UCSD-AML1 (cell line): ENCODE measurements around the gene YTHDF1.
"Not testable (repeated sequence)": the region's sequence is repeated elsewhere in the genome, so short reads cannot be mapped to it uniquely, and the experiment has no call there.

Experiments used
- DNase-seq: peaks from one replicate; lab custom pipeline; 2025; ENCODE audit not compliant: unreplicated experiment; lab: John Stamatoyannopoulos, UW

The YTHDF1 gene

GRCh38 chr20:63227260-63227659, 11.3 kb upstream of the YTHDF1 start:
- no peak for DNase-seq

DNA sequence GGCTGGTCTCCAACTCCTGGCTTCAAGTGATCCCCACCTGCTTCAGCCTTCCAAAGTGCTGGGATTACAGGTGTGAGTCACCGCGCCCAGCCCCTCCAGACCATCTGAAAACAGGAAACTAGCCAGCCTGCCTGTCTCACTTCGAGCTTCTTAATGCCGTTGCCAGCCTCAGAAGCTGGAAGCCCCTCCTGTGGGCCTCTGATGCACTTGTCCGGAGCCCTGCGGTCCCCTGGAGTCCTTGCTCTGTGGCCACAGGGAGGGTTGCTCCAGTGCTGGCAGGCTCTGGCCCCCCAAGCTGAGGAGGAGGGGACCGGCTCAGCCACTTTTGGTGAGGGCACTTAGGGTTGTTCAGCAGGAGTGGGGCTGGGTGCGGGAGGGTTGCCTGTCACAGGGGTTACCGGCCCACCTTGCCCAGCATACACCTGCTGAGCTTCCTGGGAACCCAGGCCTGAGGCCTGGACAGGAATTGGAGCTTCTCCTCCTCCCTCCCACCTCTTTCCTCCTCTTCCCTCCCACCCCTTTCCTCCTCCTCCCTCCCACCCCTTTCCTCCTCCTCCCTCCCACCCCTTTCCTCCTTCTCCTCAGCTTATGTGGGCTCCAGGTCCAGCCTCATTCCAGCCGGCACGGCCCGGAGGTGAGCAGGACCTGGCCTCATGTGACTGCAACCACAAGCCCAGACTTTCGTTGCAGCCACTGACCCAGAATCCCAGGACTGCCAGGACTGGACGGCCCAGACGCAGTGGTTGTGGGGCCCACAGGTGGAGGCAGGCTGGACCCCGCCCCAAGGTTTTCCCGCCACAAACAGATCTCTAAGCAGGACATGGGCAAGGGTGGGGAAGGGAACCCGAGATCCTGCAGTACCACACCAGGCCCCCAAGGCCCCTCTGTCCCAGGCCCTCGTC, 10.4 kb upstream of the YTHDF1 start:
- DNase-seq, result no peak

- no peak for DNase-seq
These were observed 9.1 kb upstream of the YTHDF1 start for GRCh38 chr20:63225082-63225454.

DNA sequence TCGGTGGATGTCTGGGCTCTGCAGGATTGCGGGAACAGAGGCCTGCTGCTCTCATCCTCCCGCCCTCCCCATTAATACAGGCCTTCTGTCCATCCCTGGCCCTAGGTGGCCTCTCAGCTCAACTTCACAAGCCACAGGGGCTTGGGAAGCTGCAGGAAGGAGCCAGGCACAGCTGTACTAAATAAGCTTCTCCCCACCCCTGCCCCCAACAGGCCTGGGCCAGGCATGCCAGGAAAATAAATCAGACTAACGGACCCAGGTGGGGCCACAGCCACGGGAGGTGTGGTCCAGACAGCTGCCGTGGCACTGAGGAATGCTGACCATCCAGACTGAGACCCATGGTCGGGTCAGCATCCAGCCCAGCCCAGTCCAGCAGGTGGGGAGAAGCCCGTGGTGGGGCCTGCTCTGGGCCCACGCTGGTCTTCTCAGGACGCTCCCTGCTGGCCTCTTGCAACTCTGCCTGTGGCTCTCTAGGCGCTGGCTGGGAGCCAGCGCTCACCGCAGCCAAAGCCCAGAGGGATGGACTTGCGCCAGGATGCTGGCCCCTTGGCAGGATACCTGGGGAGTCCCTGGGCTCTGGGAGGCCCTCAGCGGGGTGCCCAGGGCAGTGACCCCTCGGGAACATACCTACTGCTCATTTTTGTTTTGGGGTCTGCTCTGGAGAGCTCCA, 8.6 kb upstream of the YTHDF1 start:
- DNase-seq, result no peak

DNA sequence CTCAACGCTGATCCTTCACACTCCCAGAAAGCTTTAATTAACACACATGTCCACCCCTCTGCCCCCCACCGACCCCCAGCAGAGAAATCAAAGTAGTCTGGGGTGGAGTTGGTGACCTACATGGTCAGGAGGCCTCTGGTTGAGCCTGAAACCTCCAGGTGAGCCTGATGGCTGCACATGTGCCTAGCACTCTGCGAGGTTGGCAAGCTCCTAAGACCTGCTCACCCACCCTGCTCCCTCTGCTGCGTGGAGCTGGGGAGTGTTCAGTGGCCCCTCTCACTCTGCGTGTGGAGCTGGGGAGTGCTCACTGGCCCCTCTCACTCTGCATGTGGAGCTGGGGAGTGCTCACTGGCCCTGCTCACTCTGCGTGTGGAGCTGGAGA, 7.9 kb upstream of the YTHDF1 start:
- DNase-seq, result no peak

DNA sequence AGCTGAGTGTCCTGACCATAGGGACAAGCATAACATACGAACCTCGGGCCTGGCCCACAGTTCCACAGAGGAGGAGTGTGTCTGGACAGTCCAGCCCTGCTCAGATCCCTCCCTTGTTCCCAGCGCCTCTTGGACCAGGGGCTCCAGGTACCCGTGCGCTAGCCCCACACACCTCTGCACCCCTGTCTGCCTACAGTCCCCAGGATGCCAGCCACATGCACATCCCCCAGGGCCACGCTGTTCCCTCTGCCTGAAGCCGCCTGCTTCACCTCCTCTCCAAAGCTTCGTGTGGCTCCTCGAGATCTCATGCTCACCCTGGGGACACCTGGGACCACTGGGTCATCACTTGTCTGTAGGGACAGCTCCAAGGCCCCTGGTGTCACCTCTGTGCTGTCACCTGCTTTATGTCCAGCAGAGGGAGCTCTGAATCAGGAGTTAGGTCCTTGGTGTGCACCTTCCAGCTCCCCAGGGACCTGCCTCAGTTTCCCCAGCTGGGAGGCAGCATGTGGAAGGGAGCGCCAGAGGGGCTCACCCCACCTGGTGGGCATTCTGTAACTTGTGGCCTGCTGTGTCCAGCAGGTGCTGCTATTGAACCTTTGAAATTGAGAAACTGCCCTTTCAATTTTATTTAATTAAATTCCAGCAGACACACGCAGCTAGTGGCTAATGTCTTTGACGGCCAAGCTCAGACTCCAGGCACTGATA, 7.3 kb upstream of the YTHDF1 start:
- peak; percentile 23 for DNase-seq

DNA sequence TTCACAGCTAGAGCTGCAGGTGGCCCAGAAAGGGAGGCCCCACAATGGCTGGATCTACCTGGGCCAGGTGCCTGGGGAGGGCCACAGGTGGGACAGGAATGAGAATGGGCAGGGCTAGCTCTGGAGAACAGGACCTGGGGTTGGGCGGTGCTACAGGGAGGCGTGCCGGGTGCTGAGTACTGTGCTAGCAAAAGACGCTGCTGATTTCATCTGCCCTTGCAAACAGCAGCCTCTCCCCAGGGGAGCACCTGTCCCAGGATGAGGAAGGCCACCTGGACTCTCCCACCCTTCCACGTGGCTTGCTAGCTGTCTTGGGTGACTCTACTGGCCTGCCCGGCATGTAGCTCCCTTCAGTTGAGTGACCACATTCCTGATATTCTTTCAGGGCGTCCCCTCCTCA, 6.6 kb upstream of the YTHDF1 start:
- DNase-seq, result no peak

DNA sequence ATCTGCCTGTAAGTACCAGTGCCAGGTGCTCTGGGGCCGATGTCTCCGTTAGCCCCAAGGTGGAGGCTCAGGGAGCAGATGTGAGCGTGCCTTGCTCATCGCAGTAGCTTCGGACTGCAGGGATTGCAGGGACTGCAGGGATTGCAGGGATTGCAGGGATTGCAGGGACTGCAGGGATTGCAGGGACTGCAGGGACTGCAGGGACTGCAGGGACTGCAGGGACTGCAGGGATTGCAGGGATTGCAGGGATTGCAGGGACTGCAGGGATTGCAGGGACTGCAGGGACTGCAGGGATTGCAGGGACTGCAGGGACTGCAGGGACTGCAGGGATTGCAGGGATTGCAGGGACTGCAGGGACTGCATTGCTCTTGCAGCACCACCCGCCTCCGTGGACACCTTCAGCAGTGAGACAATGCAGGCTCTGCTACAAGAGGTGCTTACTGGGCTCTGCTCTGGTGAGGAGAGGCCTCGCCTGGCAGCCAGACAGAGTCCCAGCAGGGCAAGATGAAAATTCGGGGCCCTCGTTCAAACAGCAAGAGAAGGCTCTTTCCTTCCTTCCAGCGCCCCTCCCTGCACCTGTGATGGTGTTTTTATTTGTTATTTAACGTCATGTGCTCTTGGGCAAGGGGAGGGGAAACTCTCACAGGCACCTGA, 5.6 kb upstream of the YTHDF1 start:
- not testable (repeated sequence) for DNase-seq

DNA sequence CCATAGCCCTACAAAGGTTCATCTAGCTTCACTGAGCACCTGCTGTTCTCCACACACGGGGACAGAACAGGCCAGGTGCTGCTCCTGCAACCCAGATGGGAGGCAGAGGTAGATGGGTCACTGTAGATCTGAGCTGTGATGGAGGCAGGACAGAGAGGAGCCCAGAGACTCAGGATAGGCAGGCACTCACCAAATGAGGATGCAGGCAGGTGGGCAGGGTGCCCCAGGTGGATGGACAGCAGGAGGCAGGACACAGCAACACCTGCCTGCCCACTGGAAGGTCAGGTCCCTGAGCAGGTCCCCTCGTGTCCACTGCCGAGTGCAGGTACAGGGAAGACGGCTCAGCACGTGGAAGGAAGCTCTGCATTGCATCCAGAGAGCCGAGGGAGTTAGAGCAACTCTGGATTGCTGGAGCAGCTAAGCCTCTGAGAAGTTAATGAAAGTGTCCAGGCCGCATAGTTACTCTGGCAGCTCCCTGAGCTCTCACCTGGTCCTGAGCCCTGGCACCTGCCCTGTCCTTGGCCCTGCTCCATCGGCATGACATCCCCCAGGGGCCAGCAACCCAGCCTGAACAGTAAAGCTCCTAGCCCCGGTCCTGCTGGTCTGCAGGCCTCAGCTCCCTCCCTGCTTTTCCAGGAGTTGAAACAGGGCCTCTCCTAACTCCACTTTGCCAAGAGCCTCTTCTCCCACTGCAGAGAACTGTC, 4.9 kb upstream of the YTHDF1 start:
- DNase-seq, result no peak

GRCh38 chr20:63219866-63220521, 4.1 kb upstream of the YTHDF1 start:
- DNase-seq, result no peak

GRCh38 chr20:63219447-63219821, 3.5 kb upstream of the YTHDF1 start:
- DNase-seq, result no peak

- DNase-seq, result no peak
These were observed 2.9 kb upstream of the YTHDF1 start for GRCh38 chr20:63218701-63219446.

DNA sequence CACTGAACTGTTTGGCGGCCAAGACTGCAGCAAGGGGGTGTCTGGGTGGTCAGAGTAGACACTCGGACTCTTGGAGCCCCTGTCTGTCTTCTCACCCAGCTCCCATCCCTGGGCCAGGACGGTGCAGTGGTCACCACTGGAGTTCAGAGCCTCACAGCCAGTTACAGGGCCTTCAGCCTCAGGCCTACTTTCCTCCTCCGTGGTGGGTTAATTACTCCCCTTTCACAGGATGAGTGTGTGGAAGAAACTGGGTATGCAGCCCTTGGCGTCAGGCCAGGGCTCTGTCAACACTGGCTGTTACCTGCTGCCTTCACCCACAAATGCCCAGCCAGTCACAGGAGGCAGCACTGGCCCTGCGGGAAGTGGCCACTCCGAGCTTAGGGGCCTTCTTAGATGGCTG, 1.8 kb upstream of the YTHDF1 start:
- DNase-seq, result no peak

DNA sequence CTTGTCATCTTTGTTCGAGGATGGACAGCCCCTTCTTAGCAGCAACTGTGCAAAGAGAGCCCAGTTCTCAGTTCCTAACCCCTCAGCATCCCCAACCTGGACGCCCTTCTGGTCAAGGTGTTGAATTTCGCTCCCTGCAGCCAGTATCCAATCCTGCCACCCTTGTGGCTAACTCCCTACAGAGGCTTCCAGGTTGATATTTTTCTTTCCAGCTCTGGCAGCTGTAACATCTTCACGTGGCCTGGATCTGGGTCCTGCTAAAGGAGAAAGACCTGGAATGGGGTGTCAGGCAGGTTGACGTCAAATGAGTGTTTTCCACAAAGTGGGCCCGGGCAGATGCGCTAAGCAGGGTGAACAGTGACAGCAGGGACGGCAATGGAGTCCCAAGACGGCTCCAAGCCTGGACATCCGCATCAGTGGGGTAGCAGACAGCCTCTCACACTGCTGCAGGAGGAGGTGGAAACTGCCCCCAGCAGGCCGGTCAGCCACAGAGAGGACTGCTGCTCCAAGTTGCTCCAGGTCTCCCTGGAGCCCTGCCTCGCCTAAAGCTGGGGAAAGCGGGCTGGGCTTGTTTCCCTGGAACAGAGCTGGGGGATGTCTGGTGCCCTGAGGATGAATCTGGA, 1.0 kb upstream of the YTHDF1 start:
- no peak for DNase-seq

DNA sequence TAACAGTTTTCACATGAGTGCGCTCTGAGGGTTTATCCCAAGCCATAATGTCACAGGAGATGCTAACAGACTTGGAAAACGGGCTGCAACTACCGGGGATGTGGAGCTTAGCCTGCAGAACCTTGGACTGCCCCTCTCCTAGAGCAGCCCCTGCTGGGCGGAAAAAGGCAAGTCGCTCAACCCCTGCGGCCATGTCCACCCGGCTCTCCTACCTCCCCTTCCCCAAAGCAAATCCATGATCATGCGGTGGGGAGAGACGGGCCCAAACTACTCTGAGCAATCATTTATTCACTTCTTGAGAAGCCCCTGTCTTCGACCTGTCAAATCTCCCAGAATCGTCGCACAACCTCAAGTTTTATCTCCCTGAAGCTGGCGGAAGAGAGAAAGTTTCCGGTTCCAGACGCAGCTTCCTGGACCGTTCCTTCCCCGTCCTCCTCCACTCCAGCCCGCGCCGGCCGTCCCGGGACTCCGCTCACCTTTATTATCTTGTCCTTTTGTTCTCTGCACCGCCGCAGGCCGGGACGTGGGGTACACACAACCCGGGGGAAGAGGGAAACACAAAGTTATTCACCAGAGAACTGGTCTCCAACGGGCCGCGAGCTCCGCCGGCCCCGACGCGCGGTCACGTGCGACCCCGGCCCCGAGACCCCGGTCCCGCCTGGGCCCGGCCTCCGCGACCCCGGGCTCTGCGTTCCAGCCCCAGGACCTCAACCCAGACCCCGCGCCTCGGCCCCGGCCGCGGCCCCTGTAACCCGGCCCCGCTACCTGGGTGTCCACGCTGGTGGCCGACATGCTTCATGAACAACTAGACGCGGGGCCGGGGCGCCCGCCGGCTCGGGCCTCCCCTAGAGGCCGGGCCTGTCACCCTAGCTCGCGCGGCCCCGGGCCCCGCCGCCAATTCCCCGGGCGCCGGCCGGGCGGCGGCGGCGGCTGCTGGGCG, 560 bp downstream of the YTHDF1 start:
- DNase-seq, result peak; percentile 66

DNA sequence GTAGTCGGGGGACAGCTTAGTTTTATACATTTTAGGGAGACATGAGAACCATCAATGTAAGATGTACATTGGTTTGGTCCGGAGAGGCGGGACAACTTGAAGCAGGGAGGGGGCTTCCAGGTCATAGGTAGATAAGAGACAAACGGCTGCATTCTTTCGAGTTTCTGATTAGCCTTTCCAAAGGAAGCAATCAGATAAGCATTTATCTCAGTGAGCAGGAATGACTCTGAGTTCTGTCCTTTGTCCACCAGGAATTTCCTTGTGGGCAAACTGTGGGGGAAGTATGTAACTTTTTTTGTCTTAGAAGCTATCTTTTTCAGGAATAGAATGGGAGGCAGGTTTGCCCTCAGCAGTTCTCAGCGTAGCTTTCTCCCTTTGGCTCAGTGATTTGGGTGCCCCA, 1.4 kb downstream of the YTHDF1 start:
- no peak for DNase-seq

- no peak for DNase-seq
These were observed 3.1 kb downstream of the YTHDF1 start for GRCh38 chr20:63212792-63213191.

DNA sequence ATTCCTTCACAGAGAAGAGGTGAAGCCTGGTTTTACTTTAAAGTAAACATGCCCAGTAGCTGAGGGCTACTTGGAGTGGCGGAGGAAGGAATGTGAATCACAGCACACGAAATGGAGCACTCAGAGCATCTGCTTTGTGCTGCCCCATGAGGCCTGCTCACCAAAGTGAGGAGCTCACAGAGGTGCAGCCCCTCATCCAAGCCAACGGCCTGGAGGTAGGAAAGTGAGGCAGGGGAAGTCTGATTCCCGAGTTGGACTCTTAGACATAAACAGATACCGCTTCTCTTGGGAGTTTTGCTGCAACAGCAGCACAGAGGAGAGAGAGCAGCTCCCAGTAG, 3.6 kb downstream of the YTHDF1 start:
- no peak for DNase-seq
